ENCODE results near the gene PRSS21.

DNA sequence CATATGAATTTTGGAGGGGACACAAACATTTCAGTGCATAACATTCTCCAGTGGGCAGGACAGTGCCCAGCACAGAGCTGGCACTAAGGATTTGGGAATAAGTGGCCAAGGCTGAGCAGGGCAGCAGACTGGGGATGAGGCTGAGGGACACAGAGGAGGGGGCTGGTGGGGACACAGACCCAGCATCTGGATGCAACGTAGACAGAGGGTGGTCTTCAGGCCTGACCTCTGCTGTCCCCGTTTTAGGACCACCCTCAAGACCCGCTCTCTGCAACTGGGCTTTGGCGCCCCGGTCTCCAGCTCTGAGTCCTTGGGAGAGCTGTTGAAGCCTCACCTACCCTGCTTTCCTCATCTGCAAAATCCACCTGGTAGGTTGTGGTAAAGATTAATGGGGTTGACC, 26.4 kb upstream of the PRSS21 start:
- TF ChIP-seq, protein P1, sequence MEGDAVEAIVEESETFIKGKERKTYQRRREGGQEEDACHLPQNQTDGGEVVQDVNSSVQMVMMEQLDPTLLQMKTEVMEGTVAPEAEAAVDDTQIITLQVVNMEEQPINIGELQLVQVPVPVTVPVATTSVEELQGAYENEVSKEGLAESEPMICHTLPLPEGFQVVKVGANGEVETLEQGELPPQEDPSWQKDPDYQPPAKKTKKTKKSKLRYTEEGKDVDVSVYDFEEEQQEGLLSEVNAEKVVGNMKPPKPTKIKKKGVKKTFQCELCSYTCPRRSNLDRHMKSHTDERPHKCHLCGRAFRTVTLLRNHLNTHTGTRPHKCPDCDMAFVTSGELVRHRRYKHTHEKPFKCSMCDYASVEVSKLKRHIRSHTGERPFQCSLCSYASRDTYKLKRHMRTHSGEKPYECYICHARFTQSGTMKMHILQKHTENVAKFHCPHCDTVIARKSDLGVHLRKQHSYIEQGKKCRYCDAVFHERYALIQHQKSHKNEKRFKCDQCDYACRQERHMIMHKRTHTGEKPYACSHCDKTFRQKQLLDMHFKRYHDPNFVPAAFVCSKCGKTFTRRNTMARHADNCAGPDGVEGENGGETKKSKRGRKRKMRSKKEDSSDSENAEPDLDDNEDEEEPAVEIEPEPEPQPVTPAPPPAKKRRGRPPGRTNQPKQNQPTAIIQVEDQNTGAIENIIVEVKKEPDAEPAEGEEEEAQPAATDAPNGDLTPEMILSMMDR (IDR thresholded peaks at IDR 0.05), result no peak
- no peak for TF ChIP-seq POLR2A (IDR thresholded peaks at IDR 0.05)
